ENCODE data around the gene THSD4.

Gene THSD4

DNA sequence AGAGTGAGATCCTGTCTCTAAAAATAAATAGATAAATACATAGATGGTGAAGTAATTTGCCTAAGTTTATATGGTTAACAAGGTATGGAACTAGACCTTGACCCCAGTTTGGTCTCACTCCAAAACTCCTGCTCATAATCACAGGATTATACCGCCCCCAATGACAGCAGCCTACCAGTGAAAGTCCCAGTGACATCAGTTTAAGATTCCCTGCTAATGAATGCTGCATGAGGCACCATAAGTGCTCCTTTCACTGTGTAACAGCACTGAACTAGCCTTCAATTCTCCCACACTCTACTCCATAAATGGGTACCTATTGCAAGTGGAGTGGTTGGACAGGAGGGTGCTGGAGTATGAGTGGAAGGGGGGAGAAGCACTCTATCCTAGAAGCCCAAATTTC, 23.7 kb upstream of the THSD4 start:
- no peaks in the 10 kb centered on the region for H3K27me3 ChIP-seq (ENCODE audit: insufficient read depth, poor library complexity, severe bottlenecking)
- no peak for TF ChIP-seq CTCF (IDR thresholded peaks at IDR 0.05; ENCODE audit: insufficient read depth, low read length)
- TF ChIP-seq GABPA (IDR thresholded peaks at IDR 0.05; ENCODE audit: low read depth) = no peak
- no peak for TF ChIP-seq REST (IDR thresholded peaks at IDR 0.05; ENCODE audit: insufficient replicate concordance, low read depth)
- TF ChIP-seq POLR2AphosphoS5 (IDR thresholded peaks at IDR 0.05; ENCODE audit: low read depth) = no peak
- no peak for TF ChIP-seq SPI1 (IDR thresholded peaks at IDR 0.05; ENCODE audit: borderline replicate concordance, low read depth)
- DNase-seq (ENCODE audit: low read depth in 1 of 2, low spot score in 1 of 2) = no peak
- H3K27ac ChIP-seq (replicated peaks) = no peak overlapping the region
- H3K4me3 ChIP-seq (replicated peaks; ENCODE audit: insufficient read depth, low read length) = no peak overlapping the region

- no peak for DNase-seq (ENCODE audit: low read depth in 1 of 2, low spot score in 1 of 2)
Measured at GRCh38 chr15:71092056-71092600, 23.1 kb upstream of the THSD4 start.

More at GRCh38 chr15:71092056-71092600, 23.1 kb upstream of the THSD4 start:
- no peak overlapping the region for H3K27ac ChIP-seq (replicated peaks)
- TF ChIP-seq REST (IDR thresholded peaks at IDR 0.05; ENCODE audit: insufficient replicate concordance, low read depth) (no peak), POLR2AphosphoS5 (IDR thresholded peaks at IDR 0.05; ENCODE audit: low read depth) (no peak), CTCF (IDR thresholded peaks at IDR 0.05; ENCODE audit: insufficient read depth, low read length) (no peak), SPI1 (IDR thresholded peaks at IDR 0.05; ENCODE audit: borderline replicate concordance, low read depth) (no peak), GABPA (IDR thresholded peaks at IDR 0.05; ENCODE audit: low read depth) (no peak)
- no peak overlapping the region for H3K4me3 ChIP-seq (replicated peaks; ENCODE audit: insufficient read depth, low read length)
- no peaks in the 10 kb centered on the region for H3K27me3 ChIP-seq (ENCODE audit: insufficient read depth, poor library complexity, severe bottlenecking)

Measured in HL-60 (cell line).